Fibroblast of lung (primary cell): ENCODE measurements around the gene MFAP2. TPM values are rescaled to one million over a fixed set of nuclear protein-coding genes. Genes with fewer than 3 reads are reported as not detected.

Experiments
- DNase-seq, 2 donors: peaks; one replicate each; pipeline versions ENCODE4 v3.0.0 to v3.0.0-alpha.2; 2010; ENCODE audit warnings: low read depth in 2 of 2
- H2AFZ ChIP-seq: 2 replicates; pipeline ENCODE4 v1.5.1; 2012; ENCODE audit warnings: low read length, control low read depth, inconsistent platforms
- H3K27ac ChIP-seq: 2 replicates; pipeline ENCODE4 v1.5.1; 2011; ENCODE audit warnings: low read length, control low read depth; ENCODE audit not compliant: insufficient read depth
- H3K27me3 ChIP-seq: 2 replicates; pipeline ENCODE4 v1.5.1; 2011; ENCODE audit warnings: mild to moderate bottlenecking, low read length; ENCODE audit not compliant: control insufficient read depth, insufficient read depth
- H3K36me3 ChIP-seq: 2 replicates; pipeline ENCODE4 v1.5.1; 2011; ENCODE audit warnings: low read length; ENCODE audit not compliant: control insufficient read depth, insufficient read depth
- H3K4me1 ChIP-seq: 2 replicates; pipeline ENCODE4 v1.5.1; 2011; ENCODE audit warnings: low read length; ENCODE audit not compliant: control insufficient read depth, insufficient read depth; ENCODE audit errors: extremely low read depth
- H3K4me2 ChIP-seq: 2 replicates; pipeline ENCODE4 v1.5.1; 2011; ENCODE audit warnings: low read length, control low read depth; ENCODE audit not compliant: insufficient read depth; ENCODE audit errors: extremely low read depth
- H3K4me3 ChIP-seq, 4 experiments: fragments of 200-600 bp in 1 of 4; sonication (generic) in 1 of 4; replicated peaks in 1 of 4; 2 replicates each; pipeline ENCODE4 v1.5.1; 2011 to 2016; ENCODE audit warnings: low read length in 4 of 4, low read depth in 3 of 4, mild to moderate bottlenecking in 3 of 4, control low read depth in 2 of 4, inconsistent platforms in 1 of 4, mixed read lengths in 1 of 4; ENCODE audit not compliant: insufficient read depth in 1 of 4; ENCODE audit errors: control extremely low read depth in 1 of 4
- H3K79me2 ChIP-seq: 2 replicates; pipeline ENCODE4 v1.5.1; 2012; ENCODE audit warnings: mild to moderate bottlenecking, low read length, inconsistent platforms; ENCODE audit not compliant: control insufficient read depth, insufficient read depth
- H3K9ac ChIP-seq: 2 replicates; pipeline ENCODE4 v1.5.1; 2011; ENCODE audit warnings: mild to moderate bottlenecking, low read length, control low read depth; ENCODE audit not compliant: insufficient read depth
- H3K9me3 ChIP-seq: 2 replicates; pipeline ENCODE4 v1.5.1; 2012; ENCODE audit warnings: low read depth, low read length; ENCODE audit not compliant: control insufficient read depth, insufficient read depth
- H4K20me1 ChIP-seq: 2 replicates; pipeline ENCODE4 v1.5.1; 2011; ENCODE audit warnings: low read length; ENCODE audit not compliant: control insufficient read depth, insufficient read depth; ENCODE audit errors: extremely low read depth
- CTCF ChIP-seq, 2 donors: IDR thresholded peaks in 1 of 2; conservative IDR thresholded peaks in 1 of 2; 1 replicate in 1 of 2; 2 replicates in 1 of 2; pipeline ENCODE4 v1.5.1; 2011 to 2012; ENCODE audit warnings: low read length in 2 of 2, control low read depth in 1 of 2, inconsistent platforms in 1 of 2, low read depth in 1 of 2, mild to moderate bottlenecking in 1 of 2
- EZH2 ChIP-seq: IDR thresholded peaks from 2 replicates; pipeline ENCODE4 v1.5.1; 2012; ENCODE audit warnings: low read length, control low read depth, mild to moderate bottlenecking; ENCODE audit errors: missing control alignments
- polyA plus RNA-seq, 2 donors: library from polyadenylated mRNA; depleted of rRNA in 1 of 2; stranded (reverse) in 1 of 2; unstranded in 1 of 2; fragments of >200 nt; gene quantifications; 2 replicates each; pipeline ENCODE4 v1.2.1, GENCODE V29; 2011 to 2012; ENCODE audit warnings: missing spikeins in 1 of 2
- total RNA-seq: library from RNA; depleted of rRNA; stranded (reverse); fragments of >200 nt; gene quantifications from 2 replicates; pipeline ENCODE4 v1.2.1, GENCODE V29; 2014

Gene MFAP2
- total and polyA plus RNA-seq, 2 donors (not counting 1 experiment from before 2014, with no cell fraction given): 14.1 to 16.2 TPM

- Histone ChIP-seq H3K79me2 (no peaks in the 10 kb centered on the region), H3K4me1 (peaks cover 4% of the 10 kb centered on the region), H3K27me3 (no peaks in the 10 kb centered on the region), H3K4me2 (no peak overlapping the region), H3K36me3 (no peaks in the 10 kb centered on the region), H2AFZ (no peak overlapping the region), H3K4me3 (no peak overlapping the region), H3K9me3 (no peaks in the 10 kb centered on the region), H3K9ac (no peak overlapping the region), H3K27ac (no peak overlapping the region), H4K20me1 (no peaks in the 10 kb centered on the region)
- DNase-seq: no peak
- TF ChIP-seq EZH2 (no peak), CTCF (conservative IDR thresholded peaks at IDR 0.05 in 1 of 2, IDR thresholded peaks at IDR 0.05 in 1 of 2; ENCODE audit: low read depth in 1 of 2, low read length in 2 of 2) (no peak)
These were observed 29.3 kb upstream of the MFAP2 start for GRCh38 chr1:17009706-17010105.

GRCh38 chr1:17008208-17008855 lies 27.9 kb upstream of the MFAP2 start:
- DNase-seq: no peak
- H3K4me2 ChIP-seq: no peak overlapping the region
- H3K9ac ChIP-seq: no peak overlapping the region
- no peaks in the 10 kb centered on the region for H4K20me1 ChIP-seq
- no peaks in the 10 kb centered on the region for H3K27me3 ChIP-seq
- H3K9me3 ChIP-seq: no peaks in the 10 kb centered on the region
- TF ChIP-seq CTCF (conservative IDR thresholded peaks at IDR 0.05 in 1 of 2, IDR thresholded peaks at IDR 0.05 in 1 of 2; ENCODE audit: low read depth in 1 of 2, low read length in 2 of 2): no peak
- TF ChIP-seq EZH2: no peak
- no peak overlapping the region for H3K27ac ChIP-seq
- H3K4me3 ChIP-seq: no peak overlapping the region
- H3K79me2 ChIP-seq: no peaks in the 10 kb centered on the region
- H2AFZ ChIP-seq: no peak overlapping the region
- peaks cover 4% of the 10 kb centered on the region for H3K4me1 ChIP-seq
- peaks cover 2% of the 10 kb centered on the region for H3K36me3 ChIP-seq

- H3K4me1 ChIP-seq: peaks cover 4% of the 10 kb centered on the region
- H3K4me2 ChIP-seq: no peak overlapping the region
- H3K27me3 ChIP-seq: no peaks in the 10 kb centered on the region
- H3K9ac ChIP-seq: no peak overlapping the region
- no peaks in the 10 kb centered on the region for H4K20me1 ChIP-seq
- no peaks in the 10 kb centered on the region for H3K9me3 ChIP-seq
- H3K4me3 ChIP-seq: no peak overlapping the region
- DNase-seq: no peak
- TF ChIP-seq EZH2 (no peak), CTCF (conservative IDR thresholded peaks at IDR 0.05 in 1 of 2, IDR thresholded peaks at IDR 0.05 in 1 of 2; ENCODE audit: low read depth in 1 of 2, low read length in 2 of 2) (no peak)
- H2AFZ ChIP-seq: no peak overlapping the region
- no peaks in the 10 kb centered on the region for H3K79me2 ChIP-seq
- H3K27ac ChIP-seq: no peak overlapping the region
- H3K36me3 ChIP-seq: peaks cover 2% of the 10 kb centered on the region
These were observed 26.7 kb upstream of the MFAP2 start for GRCh38 chr1:17007121-17007520.
